ENCODE data around the gene MRPL58.

MRPL58 gene

DNA sequence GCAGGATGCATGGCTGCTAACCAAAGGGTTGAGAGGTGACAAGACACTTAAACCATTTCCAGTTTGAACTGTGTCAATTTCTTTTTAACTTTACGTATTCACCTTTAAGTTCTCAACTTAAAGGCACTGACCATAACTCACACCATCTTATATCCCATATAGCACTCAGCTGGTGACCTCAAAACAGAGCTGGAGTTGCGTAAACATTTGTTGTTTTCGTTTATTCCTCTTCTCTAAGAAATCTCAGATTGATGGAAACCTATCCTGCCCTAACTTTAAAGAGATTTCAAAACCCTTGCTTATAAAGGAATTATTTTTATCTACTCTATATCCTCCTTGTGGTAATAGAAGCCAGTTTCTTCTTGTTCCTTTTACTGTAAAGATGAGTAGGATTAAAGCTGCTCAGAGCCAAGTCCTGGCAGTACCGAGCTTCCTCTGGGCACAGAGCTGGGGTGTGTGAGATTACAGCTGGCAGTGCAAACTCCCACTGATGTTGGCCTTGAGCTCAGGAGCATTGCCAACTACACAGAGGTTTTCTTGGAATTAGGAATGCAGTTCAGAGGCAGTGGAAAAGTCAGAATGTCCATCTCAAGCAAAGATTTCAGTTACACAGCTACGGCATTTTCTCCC lies 35.9 kb downstream of the MRPL58 start:
- no peak for DNase-seq

DNA sequence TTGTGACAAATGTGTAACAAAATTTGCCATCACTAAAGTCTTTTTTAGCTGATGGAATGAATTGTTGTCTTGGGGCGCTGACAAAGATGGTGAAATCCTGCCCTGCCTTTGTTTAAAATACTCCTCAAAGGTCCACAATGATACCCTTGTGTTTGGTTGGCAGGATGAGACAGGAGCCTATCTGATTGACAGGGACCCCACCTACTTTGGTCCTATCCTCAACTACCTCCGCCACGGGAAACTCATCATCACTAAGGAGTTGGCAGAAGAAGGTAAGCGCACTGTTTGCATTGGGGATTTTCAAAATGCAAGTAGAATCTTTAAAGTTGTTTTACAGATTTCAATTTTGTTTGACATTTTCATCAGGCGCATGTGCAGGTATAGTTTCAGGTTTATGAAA lies 36.6 kb downstream of the MRPL58 start:
- no peak for DNase-seq

DNA sequence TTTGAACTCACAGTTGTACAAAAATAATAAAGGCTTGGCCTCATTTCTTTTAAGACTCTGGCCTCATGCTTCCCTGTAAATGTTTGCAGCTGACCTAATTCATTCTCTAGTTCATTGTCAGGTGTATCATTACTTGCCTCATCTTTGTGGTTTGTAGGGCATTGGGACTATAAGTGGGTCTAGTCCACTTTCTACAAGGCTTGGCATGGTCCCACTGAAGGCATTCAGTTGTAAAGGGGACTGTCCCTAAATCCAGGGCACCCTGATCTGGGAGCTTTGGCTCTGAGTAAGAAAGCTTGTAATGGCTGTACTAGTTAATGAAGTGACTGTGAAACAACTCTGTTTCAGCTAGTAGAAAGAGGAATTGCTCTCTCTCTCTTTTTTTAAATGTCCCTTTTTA lies 37.2 kb downstream of the MRPL58 start:
- no peak for DNase-seq

DNA sequence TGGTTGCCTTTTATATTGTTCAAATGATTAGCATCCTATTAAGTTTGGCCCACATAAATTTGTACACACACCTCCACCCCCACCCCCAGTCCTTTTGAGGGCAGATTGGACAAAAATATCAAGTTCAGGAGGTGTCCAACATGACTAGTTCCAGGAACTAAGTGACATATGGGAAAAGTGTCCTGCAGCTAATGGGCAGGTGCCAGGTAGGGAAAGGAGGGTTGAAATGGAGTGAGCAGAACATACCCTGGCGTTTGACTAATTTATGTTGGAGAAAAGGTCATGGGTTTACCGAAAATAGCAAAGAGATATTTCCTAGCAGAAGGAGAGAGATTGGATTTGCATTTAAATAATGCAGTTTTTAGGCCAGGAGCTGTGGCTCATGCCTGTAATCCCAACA lies 39.5 kb downstream of the MRPL58 start:
- DNase-seq: no peak

DNA sequence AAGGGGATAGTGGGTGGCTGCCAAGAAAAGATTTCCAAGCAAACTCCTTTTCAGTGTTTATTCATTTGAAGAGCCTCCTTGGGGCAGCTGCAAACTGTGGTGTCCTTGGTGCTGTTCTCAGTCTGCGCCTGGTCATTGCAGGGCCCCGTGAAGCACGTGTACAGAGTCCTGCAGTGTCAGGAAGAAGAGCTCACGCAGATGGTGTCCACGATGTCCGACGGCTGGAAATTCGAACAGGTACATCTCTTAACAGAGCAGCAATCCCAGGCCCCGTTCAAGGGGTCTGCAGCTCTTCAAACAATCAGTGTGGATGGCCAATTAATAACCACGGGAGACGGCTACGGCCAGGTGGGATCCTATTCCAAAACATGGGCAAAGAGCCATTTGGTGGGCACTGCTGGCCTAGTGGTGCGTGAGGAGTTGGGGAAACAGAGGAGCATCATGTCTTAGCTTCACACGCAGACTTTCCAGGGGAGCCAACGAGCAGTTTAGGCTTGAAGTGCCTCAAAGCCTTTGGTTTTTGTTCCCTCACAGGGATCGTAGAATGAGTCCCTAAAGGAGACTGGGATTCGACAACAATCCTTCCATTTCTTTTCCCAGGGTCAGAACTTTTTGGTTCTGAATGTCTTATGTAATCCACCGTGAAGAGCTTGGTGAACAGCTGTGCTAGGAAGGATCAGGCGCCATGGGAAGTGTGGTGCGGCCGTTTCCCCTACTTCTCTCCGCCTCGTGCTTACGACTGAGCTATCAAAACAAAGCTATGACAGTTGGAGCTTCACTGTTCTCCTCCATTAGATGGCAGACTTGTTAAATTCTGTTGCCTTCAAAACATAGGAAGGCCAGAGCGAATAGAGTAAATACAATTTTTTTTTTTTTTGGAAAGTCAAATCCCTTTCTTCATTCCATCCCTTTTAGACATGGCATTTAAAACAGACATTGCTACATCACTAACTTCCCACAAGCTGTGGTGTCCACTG lies 47.2 kb downstream of the MRPL58 start:
- no peak for DNase-seq

DNA sequence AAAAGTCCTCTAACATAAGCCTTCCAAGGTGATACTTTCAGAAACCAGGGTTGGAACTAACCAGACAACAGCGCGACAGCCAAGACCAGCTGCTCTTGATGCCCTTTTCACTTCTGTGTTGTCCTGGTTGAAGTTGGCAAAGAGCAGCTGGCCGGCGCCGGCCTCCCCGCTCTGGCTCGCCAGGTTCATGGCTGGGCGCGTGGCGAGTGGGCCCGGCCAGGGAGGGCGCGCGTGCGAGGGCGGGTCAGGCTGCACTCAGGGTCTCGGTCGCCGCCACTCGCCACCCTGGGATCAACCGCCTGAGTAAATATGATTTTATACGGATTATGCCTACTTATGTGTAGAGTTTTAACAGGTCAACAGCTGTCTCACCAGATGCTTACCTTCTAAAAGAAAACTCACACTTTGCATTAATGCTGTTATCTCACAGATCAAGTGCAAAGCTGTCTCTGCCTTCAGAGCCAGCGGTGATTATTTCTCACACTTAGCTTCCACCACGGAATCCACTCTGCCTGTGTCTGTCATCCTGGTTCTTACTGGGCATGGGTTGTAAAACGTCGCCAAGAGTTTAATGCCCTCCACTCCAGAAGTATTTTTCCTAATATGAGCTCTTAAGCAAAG lies 48.1 kb downstream of the MRPL58 start:
- DNase-seq: no peak

DNA sequence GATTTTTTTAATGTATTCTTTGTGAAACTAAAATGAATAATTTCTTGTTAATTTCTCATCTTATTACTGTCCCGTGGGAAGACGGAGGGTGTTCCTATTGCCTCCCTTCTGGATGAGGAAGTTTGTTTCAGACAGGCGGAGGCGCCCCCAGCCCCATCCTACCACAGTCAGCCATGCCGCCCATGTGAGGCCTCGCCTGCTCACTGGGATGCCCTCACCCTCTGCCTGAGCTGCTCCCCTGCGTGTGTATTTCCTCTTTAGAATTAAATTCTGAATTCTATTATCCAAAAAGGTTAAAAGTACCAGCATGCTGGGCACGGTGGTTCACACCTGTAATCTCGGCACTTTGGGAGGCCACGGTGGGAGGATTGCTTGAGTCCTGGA lies 48.6 kb downstream of the MRPL58 start:
- no peak for DNase-seq

DNA sequence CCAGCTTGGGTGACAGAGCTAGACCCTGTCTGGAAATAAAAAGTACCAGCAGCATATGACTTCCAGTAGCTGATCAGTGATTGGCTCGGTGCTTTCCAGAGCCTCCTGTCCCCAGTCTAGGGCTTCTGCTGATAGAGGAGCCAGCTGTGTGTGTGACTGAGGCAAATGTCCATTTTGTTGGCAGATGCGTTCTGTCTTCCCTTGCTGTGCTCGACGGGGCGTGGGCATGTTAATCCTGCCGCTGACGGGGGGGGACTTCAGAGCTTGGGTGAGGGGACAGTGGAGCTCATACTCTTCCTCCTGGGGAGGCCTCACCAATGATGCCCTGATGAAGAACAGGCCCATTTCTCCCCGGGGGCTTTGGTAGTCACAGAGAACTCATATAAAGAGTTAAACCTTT lies 49.1 kb downstream of the MRPL58 start:
- DNase-seq: no peak

DNA sequence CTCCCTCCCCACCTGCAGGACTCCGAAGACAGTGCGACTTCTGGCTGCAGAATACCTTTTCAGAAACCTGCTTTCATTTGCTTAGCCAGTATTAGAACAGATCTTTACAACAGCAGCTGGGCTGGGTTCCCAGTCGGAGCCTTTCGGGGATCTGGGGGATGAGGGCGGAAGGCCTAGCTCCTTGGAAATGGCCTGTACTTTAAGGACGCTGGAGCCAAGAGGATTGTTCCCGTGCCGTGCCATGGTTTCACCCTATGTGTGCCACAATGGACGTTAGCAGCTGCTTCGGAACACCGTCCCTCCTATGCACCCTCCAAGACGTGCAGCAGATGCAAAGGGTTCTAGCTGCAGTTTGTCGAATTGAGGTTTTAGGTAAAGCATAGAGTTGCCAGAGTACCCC lies 50.7 kb downstream of the MRPL58 start:
- no peak for DNase-seq

DNA sequence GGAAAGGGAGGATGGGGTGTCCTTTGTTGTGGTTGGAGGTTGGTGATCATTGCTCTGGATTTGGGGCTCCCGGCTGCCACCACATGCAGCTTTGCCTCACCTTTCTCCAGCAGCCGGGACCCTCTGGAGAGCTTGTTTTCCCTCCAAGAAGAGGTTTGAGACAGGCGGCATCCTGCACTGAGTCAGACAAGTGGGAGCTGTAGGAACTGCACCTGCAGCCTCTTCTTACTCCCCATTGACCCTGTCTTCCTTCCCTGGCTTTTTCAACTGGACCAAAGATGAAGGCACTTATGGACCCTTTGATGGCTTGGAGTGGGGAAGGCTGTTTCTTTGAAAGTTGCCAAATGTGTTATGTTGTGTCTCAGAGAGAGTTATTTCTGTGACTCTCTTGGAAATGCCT lies 51.2 kb downstream of the MRPL58 start:
- DNase-seq: no peak

DNA sequence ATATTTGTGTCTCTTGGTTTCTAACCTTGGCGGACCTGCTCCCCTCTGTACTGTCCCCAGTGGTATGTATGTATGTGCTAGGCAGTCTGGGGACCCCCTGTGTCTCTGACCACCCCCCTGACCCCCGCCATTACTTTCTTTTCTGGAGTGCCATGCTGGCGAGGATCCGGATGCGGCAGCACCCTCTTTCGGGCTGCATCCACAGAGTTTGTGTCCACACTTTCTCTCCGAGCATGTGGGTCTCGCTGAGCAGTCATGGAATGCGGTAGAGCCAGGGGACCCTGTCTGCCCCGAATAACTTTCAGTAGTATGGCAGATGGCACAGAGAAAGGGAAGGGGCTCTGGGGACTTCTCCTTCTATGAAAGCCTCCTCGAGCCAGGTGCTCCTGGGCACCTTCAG lies 51.6 kb downstream of the MRPL58 start:
- DNase-seq: no peak

DNA sequence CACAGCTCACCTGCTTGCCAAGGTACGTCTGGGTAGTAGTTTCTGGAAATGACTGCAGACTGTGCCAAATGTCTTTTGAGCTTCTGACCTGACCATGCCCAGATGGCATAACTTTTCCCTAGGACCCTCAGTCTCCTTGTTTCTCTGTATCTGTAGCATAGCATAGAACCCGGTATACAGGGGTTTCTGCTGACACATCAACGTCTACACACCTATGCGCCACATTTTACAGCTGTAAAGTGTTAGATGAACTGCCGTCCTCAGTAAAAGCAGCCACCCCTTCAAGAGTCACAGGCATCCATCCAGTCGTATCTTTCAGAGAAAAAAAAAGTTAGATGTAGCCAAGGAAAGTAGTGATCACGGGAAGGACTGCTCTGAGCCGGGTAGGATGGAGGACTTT lies 52.0 kb downstream of the MRPL58 start:
- DNase-seq: no peak

DNA sequence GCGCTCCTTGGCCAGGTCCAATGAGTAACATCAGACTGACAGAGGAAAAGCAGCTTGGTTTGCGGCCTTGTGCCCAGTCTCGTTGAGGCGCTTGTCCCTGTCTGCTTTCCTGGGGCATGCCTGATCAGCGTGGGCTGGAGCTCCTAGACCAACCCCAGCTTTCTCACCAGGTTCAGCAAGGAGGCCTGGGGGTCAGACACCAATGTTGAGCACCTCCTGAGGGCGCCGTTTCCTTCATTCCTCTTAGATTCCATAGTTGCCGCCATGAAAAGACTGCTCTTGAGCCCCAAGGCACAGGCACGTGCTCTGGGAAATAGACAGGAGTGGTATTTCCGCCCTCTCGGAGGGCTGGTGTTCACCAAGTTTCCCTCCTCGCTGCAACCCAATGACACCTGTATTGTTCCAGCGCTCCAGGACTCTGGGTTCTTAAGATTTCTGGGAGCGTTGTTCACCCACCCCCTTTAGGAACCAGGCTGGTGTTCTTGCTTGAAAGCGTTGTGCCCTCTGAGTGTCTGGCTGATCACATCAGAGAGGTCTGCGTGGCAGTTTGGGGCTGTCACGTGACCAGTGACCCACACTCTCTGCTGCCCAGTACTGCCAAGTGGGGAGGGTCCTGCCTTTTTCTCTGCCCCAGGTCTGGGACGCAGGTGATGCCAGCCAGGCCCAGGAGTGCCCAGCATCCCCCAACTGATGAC lies 52.5 kb downstream of the MRPL58 start:
- DNase-seq: no peak

DNA sequence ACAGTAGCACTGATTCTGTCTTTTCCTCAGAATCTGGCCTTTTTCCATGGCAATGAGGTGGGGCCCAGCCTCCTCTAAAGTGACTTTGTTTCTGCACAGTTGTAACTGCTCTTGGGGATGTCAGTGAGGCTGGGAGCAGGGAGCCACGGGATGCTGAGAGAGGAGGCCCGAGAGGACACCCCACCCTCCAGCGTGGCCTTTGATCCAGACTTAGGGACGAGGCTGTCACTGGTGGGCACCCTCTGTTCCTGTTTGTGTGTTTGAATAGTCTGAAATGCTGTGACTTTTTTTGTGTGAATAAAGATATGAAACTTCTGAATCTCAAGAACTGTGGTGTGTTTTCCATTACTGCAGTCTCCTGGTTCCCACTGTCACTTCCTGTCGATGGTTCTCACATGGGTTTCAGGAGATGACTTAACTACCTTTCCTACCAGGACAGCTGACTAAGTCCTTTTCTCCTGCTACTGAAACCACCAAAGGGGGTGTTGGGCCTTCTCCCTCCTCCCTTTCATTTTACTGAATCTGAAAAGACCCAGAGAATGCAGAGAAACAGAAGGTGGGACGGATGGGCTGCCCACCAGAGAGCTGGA lies 53.2 kb downstream of the MRPL58 start:
- DNase-seq: no peak

DNA sequence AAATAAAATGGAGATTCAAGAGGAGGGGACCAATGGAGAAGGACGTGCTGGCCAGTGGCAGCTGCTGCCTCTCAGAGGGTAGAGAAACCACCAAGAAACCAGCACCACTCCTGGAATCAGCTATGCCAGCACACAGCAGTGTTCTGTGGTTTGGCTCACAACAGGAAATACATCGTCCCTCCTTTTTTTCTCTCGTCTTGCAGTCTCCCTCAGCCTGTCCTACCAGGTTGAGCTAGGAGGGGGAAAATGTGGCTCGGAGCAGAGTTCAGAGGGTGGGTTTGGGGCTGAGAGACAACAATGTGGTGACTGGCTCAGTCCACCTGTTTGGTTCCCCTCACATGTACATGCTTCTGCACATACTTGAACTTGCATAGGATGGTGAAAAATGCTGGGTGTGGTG lies 55.4 kb downstream of the MRPL58 start:
- DNase-seq: no peak

DNA sequence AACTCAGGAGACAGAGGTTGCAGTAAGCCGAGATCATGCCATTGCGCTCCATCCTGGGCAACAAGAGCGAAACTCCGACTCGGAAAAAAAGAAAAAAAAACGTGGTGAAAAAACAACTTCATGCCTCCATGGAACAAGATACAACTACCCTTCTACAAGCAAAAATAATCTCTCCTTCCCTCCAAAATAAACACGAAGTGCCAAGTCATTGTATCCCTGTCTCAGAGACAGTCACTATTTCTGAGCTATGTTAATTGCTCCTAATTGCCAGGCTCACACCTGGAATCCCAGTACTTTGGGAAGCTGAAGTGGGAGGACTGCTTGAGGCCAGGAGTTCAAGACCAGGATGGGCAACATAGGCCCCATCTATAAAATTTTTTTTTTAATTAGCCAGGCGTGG lies 56.3 kb downstream of the MRPL58 start:
- no peak for DNase-seq

DNA sequence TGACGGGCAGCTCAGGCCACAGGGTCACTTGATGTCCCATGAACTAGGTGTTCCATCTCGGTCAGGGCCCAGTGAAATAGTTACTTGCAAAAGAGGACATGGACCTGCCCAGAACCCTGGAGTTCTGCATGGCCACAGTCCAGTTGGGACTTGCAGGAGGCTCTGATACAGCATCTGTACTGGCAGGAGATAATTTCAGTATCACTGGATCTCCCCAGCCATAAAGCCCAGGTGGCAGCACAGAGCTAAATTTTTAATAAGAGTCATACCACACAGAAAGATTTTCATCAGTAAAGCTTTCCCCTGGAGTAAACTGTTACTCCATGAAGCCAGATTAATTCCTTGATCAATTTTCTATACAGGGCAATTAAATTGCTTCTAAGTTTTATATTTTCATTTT lies 57.3 kb downstream of the MRPL58 start:
- DNase-seq: no peak

Data from NCI-H1436 (cell line).